ENCODE results near the gene IPO13.

Gene IPO13

DNA sequence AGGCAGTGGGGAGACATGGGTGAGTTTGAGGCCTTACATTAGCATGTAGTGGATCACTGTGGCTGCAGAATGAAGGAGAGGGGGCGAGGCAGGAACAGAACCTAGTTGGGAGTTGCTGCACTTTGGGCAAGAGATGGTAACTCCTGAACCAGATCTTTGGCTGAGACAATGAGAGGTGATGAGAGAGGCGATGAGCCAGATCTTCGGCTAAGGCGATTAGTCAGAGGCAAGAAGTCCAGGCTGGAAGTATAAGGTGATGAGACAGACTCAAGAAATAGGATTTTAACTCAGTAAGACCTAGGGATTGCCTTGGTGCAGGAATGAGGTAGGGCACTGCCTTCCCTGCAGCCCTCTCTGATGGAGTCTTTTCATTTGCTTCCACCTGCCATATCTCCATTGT lies 22.2 kb upstream of the IPO13 start:
- in situ Hi-C loops (cut with MboI; ENCODE audit: low pct_unique_long_range_greater_than_20kb, low sequenced_read_pairs) = no loop called here
- no peak for DNase-seq

- no peak for DNase-seq
- in situ Hi-C loops (cut with MboI; ENCODE audit: low pct_unique_long_range_greater_than_20kb, low sequenced_read_pairs) = no loop called here
Measured at GRCh38 chr1:43925846-43926245, 20.9 kb upstream of the IPO13 start.

- peak; percentile 36 for DNase-seq
- in situ Hi-C loops (cut with MboI; ENCODE audit: low pct_unique_long_range_greater_than_20kb, low sequenced_read_pairs) = loop anchor here (10.0 kb wide), 1 partner anchor 176 kb away; no protein-coding TSS in a partner anchor
Measured at GRCh38 chr1:43930168-43930948, 16.4 kb upstream of the IPO13 start.

DNA sequence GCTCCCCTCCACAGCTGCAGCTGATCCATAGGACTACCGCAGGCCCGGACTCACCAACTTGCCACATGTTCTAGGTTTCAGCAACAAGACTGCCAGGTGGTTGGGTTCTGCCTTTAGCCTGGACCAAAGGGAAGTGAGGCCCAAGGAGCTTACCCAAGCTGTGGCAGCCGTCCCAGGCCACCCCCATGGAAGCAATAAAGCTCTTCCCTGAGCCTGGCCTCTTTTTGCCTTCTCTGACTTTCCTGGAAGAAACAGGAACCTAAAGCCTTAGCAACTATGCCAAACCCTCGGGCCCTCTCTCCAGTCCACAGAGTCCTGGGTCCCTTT lies 15.8 kb upstream of the IPO13 start:
- no peak for DNase-seq
- in situ Hi-C loops (cut with MboI; ENCODE audit: low pct_unique_long_range_greater_than_20kb, low sequenced_read_pairs) = loop anchor here (10.0 kb wide), 1 partner anchor 176 kb away; no protein-coding TSS in a partner anchor

DNA sequence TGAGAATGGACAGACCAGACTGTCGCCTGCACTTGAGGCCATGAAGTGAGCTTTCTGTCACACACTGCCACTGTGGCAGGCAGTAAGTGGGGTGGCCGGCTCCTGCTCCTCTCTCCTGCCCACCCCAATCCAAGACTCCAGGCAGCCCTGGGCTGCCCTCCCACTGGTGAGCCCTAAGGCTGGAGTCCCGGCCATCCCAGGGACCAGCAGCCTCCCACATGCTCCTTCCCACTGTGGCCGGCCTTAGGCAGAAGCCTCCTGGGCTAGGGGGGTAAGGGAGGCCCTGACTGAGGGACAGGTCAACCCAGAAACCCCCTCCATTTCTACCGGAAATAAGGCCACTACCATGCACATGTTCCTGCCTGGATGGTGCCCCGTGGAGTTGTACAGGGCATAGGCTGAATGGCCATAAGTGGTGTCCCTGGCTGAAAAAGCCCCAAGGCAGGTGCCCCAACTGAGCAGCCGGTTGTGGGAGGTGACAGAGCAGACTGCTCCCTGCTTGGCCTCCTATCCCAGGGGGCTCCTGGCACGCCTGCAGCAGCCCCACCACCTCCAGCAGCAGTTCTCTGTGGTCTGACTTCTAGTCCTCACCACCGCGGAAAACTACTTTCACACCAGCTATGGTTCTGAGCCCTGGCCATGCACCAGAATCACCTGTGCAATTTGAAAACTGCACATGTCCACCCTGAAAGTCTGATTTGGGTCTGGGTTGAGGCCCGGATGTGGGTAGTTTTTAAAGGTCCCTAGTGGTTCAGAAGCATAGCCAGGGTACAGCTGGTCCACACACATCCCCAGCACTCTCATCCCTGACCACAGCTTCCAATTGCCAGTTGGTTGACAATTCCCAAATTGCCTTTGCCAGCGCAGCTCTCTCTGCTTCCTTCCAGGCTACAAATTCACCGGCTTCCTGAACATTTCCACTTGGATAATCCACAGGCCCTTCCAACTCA lies 14.8 kb upstream of the IPO13 start:
- in situ Hi-C loops (cut with MboI; ENCODE audit: low pct_unique_long_range_greater_than_20kb, low sequenced_read_pairs) = loop anchor here (10.0 kb wide), 1 partner anchor 177 kb away; no protein-coding TSS in a partner anchor
- DNase-seq = no peak

GRCh38 chr1:43932786-43933385 lies 13.9 kb upstream of the IPO13 start:
- no peak for DNase-seq
- in situ Hi-C loops (cut with MboI; ENCODE audit: low pct_unique_long_range_greater_than_20kb, low sequenced_read_pairs) = loop anchor here (10.0 kb wide), 1 partner anchor 178 kb away; no protein-coding TSS in a partner anchor

DNA sequence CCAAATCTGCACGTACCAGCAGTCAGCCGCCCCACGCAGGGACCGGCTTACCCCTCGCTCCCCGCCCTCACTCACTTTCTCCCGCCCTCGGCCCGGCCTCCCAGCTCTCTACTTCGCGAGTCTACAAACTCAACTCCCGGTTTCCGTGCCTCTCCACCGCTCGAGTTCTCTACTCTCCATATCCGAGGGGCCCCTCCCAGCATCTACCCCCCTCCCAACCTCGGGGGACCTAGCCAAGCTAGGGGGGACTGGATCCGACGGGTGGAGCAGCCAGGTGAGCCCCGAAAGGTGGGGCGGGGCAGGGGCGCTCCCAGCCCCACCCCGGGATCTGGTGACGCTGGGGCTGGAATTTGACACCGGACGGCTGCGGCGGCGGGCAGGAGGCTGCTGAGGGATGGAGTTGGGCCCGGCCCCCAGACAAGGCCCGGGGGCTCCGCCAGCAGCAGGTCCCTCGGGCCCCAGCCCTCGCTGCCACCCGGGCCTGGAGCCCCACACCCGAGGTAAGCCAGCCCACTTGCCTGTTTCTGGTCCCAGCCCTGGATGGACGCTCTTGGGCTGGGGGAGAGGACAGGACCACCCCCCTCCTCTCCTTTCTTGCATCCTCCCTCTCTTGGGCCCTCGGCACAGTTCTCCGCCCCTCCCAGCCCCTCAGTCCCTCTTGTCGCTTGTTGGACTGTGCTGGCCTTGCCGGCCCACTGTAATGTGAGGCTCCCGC lies 13.2 kb upstream of the IPO13 start, which contains the start of gene ARTN:
Gene ARTN, plus strand, starts transcription at position 416 of the 715 bp plus-strand sequence. CDS start 1,856 bp downstream, outside the sequence.
- in situ Hi-C loops (cut with MboI; ENCODE audit: low pct_unique_long_range_greater_than_20kb, low sequenced_read_pairs) = loop anchor here (10.0 kb wide), 1 partner anchor 179 kb away; no protein-coding TSS in a partner anchor
- no peak for DNase-seq

GRCh38 chr1:43934101-43934985 lies 12.4 kb upstream of the IPO13 start:
- peak; percentile 75 for DNase-seq
- in situ Hi-C loops (cut with MboI; ENCODE audit: low pct_unique_long_range_greater_than_20kb, low sequenced_read_pairs) = loop anchor here (10.0 kb wide), 1 partner anchor 180 kb away; no protein-coding TSS in a partner anchor

- in situ Hi-C loops (cut with MboI; ENCODE audit: low pct_unique_long_range_greater_than_20kb, low sequenced_read_pairs) = loop anchor here (10.0 kb wide), 1 partner anchor 180 kb away; no protein-coding TSS in a partner anchor
- DNase-seq = no peak
Measured at GRCh38 chr1:43934986-43935324, 11.8 kb upstream of the IPO13 start.

GRCh38 chr1:43935711-43936427 lies 10.9 kb upstream of the IPO13 start:
- in situ Hi-C loops (cut with MboI; ENCODE audit: low pct_unique_long_range_greater_than_20kb, low sequenced_read_pairs) = loop anchor here (10.0 kb wide), 1 partner anchor 181 kb away; no protein-coding TSS in a partner anchor
- no peak for DNase-seq

- DNase-seq = no peak
- in situ Hi-C loops (cut with MboI; ENCODE audit: low pct_unique_long_range_greater_than_20kb, low sequenced_read_pairs) = loop anchor here (10.0 kb wide), 1 partner anchor 182 kb away; no protein-coding TSS in a partner anchor
Measured at GRCh38 chr1:43936431-43937151, 10.2 kb upstream of the IPO13 start.

- DNase-seq = no peak
- in situ Hi-C loops (cut with MboI; ENCODE audit: low pct_unique_long_range_greater_than_20kb, low sequenced_read_pairs) = loop anchor here (10.0 kb wide), 1 partner anchor 183 kb away; no protein-coding TSS in a partner anchor
Measured at GRCh38 chr1:43937179-43937865, 9.4 kb upstream of the IPO13 start.

DNA sequence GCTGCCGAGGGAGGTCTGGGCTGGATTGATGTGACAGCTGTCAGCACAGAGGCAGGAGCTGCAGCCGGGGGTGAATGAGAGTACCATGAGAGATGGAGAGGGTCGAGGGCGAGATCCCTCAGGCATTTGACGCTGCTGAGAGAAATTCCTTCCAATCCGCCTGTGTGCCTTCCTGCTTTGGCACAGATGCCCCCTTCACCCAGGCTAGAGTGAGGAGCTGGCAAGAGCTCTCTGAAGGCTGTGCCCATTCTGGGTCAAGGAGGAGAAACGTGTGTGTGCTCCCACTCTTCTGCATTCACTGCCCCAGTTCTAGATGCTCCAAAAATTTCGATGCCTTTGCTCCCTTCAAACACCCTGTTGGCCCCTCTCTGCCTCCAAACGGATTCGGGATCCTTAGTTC lies 8.4 kb upstream of the IPO13 start:
- in situ Hi-C loops (cut with MboI; ENCODE audit: low pct_unique_long_range_greater_than_20kb, low sequenced_read_pairs) = loop anchor here (10.0 kb wide), 1 partner anchor 184 kb away; no protein-coding TSS in a partner anchor
- no peak for DNase-seq

DNA sequence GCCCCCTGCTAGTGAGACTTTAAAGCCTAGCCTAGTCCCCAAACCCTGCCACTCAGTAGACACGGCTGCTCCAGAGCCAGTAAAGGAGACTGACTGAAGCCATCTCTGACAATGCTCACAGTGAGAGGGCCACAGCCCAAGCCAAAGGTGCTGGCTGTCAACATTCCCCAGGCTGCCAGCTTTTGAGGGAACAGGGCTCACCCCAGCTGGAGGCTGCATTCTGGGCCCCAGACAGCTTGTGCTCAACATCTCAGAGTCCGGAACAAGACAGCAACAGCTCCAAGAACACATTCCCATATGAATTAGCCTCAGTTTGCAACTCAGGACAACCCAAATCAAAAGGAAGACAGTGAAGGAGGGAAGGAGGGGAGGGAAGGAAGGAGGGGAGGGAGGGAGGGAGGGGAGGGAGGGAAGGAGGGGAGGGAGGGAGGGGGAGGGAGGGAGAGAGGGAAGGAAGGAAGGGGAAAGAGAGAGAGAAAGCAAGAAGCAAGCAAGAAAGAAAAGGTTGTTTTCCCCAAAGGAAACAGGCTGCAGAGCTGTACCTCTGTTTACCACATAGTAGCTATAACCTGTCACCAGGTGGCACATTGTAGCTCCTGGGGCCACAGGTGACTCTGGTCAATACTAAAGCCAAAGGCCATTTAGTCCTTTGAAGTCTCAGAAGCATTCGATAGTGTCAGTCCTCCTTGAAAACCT lies 7.7 kb upstream of the IPO13 start:
- in situ Hi-C loops (cut with MboI; ENCODE audit: low pct_unique_long_range_greater_than_20kb, low sequenced_read_pairs) = loop anchor here (10.0 kb wide), 1 partner anchor 184 kb away; no protein-coding TSS in a partner anchor
- no peak for DNase-seq

GRCh38 chr1:43942411-43942810 lies 4.3 kb upstream of the IPO13 start:
- no peak for DNase-seq

More at GRCh38 chr1:43942411-43942810, 4.3 kb upstream of the IPO13 start:
- in situ Hi-C loops (cut with MboI; ENCODE audit: low pct_unique_long_range_greater_than_20kb, low sequenced_read_pairs) = no loop called here

All from KBM-7 (cell line).